Activated T-cell treated with anti-CD3 and anti-CD28 coated beads, Interleukin-2, amount 50 U/mL, for 48 hours (primary cell): ENCODE measurements around the gene ESRRG.
"Not testable (repeated sequence)": the region's sequence is repeated elsewhere in the genome, so short reads cannot be mapped to it uniquely, and the experiment has no call there.

Experiments
- DNase-seq, 2 experiments: peaks; one replicate each; pipeline ENCODE4 v3.0.0-alpha.2; 2020

Gene ESRRG

GRCh38 chr1:216723274-216723780, at the start of gene ESRRG:
ESRRG (minus strand) TSS chr1:216723429; CDS start chr1:216723299, 130 bp downstream.
- no peak for DNase-seq

- DNase-seq = no peak
Observed at GRCh38 chr1:216771922-216772321, 48.7 kb upstream of the ESRRG start.

DNA sequence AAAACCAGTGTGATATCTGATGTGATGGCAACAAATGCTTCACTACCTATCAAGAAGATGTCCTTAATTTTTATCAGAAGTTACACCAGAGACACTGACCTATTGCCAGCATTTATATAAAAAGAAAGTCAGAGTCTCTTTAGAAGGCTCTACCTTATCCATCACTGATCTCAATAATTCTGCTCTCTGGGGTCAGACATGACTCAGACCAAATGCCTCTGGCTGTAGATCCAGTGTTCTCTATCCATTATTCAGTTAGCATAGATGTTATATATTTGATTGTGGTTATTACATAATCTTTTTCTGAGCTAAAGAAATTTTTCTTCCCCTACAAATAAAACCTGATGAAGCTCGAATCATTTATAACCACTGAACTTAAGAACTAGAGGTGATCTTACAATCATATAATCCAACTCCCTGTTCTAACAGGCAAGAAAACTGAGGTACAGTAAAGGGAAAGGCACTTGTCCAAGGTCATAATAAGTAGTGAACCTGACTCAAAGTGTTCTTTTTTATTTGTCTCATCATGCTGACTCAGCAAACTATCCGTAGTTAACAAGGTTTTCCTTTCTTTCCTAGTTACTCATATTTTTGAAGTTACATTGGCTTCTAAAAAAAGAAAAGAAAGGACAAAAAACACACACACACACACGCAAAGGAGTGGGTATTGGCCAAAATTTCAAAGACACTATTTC, 43.6 kb upstream of the ESRRG start:
- DNase-seq = no peak

- no peak for DNase-seq
Observed at GRCh38 chr1:216765346-216766300, 42.4 kb upstream of the ESRRG start.

DNA sequence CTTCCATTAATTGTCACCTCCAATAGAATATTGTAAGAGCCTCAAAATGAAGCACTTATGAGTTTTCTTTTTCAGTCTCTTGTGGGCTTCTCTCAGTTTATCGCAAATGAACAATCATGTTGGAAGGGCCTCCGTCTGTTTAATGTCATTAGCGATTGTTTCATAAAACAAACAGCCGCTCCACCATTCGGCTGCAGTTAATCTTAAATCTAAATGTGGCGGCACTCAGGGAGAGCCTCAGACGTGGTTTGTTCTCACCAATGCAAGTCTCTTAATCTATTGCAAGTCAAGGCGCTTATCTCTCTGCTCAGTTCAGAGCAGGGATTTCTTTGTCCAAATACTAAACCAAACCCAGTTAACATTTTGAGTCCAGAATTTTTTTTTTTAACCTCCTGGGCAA, 34.9 kb upstream of the ESRRG start:
- no peak for DNase-seq

DNA sequence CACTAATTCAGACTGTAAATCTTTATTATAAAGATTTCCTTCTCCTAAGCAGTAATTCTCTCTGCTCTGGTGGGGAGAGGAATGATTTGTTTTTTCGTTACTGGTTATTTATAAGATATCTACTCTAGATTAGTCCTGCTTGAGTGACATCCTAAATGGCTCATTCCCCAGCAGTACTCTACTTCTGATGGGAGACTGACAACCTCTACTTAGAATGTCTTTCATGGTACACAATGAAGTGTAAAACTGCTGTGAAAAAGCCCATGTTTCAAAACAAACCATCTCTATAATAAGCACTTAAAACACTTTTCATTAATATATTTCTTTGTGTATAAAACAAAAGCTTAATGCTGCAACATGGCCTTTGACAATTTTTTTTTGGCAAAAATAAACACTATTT, 33.9 kb upstream of the ESRRG start:
- DNase-seq = no peak

- DNase-seq = no peak
Observed at GRCh38 chr1:216750961-216751360, 27.7 kb upstream of the ESRRG start.

GRCh38 chr1:216750031-216750627, 26.9 kb upstream of the ESRRG start:
- DNase-seq = no peak

DNA sequence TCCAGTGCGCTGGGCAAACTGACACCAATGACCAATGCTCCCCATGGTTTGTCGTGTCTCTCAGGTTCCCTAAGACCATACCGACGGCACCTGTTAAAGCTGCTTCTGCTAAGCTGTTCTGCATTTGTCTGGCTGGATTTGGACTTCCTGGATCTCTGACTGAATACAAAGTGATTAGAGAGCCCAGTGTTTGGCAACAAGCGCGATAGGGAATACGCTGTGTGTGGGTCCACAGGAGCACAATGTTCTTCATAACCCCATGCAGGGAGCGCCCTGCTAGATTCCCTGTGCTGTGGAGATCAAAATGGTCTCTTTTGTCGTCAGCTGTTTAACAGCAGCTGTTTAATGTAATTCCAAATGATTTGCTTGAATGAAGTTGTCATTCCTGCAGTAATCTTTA, 26.0 kb upstream of the ESRRG start:
- no peak for DNase-seq

GRCh38 chr1:216742625-216743024, 19.4 kb upstream of the ESRRG start:
- no peak for DNase-seq

GRCh38 chr1:216740331-216740730, 17.1 kb upstream of the ESRRG start:
- no peak for DNase-seq

DNA sequence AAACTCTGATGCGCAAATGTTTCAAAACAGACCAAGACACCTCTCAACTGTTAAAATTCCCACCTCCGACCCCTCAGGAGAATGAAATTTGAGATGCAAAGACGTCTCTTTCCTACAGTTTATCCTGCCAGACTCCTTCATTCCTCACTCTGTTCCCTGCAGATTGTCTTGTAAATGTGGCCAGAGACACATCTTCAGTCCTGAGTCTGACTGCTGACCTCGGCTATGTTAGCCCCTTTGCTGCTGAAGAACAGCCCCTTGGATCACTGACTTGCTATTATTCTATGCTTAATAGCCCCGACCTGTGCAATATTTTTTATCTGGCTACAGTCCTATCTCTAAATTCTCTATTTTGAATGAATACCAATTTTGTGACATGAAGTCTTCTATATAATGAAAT, 16.6 kb upstream of the ESRRG start:
- DNase-seq = no peak

GRCh38 chr1:216732121-216732520, 8.9 kb upstream of the ESRRG start:
- no peak for DNase-seq

- DNase-seq = no peak
Observed at GRCh38 chr1:216731562-216731961, 8.3 kb upstream of the ESRRG start.

GRCh38 chr1:216726435-216726834, 3.2 kb upstream of the ESRRG start:
- no peak for DNase-seq

GRCh38 chr1:216722821-216723220, 408 bp downstream of the ESRRG start:
- DNase-seq = no peak

- DNase-seq = no peak
Observed at GRCh38 chr1:216721863-216722262, 1.4 kb downstream of the ESRRG start.

DNA sequence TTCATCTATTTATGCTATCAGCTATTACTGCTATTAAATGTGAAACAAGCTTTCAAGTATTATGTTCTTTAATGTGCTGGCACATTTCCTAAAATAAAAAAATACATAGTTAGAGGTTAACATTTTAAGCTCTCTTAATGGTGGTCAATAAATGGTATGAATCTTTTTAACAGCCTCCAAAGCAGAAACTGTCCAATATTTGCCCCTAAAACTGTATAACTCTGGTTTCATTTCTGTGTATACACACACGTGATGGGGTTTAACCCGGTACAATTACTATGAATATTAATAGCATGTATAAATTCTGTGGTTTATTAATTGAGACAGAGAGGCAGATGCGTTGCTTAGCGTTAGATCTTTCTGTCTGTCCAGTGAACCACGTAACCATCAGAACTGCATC, 2.2 kb downstream of the ESRRG start:
- no peak for DNase-seq

DNA sequence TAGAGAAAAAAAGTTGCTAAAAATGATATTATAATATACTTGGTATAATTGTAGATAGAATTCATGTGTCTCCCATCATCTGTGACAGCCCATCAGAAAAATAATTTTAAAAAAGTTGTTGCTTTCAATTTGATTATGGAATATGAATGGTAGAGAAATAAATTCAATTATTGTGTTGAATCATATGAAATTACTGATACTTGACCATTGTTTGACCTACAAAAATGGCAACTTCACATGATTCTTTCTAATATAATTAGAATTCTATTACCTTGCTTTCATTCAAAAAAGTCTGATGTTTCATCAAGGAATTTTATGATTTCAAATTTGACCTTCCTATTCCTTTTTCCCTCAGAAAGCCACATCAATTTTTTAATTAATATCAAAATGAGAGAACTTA, 11.5 kb downstream of the ESRRG start:
- no peak for DNase-seq

DNA sequence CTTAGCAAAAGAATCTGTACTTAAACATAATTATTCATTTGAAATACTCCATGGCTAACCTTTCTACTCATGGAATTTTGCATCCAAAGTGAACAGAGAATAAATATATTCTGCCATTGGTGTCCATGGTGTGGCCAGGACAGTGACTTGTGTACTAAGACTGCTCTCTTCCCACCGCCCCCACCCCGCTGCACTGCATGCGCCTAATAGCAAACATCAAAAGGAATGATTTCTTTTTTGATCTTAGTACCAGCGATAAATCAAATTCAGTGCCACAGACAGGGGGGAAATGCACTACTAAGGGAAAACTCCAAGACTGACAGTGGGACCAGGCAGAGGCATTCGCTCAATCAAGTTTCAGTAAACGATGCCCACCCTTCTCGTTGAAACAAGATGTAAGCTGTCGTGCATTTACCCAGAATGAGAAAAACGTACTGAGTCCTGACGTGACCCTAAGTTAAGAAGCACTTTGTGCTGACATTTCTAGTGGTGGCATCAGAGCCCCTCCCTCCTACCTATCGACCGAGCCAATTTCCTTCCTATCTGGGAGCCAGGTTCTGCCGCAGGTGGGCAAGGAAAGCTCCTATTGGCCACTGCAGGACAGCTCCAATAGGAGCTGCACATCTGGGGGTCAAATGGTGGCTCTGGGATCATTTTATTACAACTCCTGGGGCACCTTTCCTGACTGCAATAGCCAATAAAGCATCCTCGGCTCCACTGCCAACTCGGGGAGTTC, 12.5 kb downstream of the ESRRG start:
- no peak for DNase-seq

DNA sequence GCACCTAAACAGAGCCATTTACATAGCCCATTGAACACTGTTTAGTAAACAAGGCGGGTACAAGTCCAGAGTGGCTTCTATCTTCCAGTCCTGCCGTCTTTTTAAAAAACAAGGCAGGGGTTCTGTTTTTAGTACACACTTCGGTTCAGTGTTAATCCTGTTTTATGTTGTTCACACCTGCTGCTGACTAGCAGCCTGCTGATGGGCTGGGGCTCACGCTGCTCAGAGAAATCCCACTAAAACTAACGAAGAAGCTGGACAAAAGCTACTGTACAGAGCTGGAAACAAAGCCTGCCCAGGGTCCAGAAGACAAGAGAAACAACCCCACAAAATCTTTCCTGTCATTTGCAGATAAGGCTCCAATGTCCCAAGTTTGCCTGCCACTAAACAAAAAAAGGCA, 13.2 kb downstream of the ESRRG start:
- no peak for DNase-seq

- no peak for DNase-seq
Observed at GRCh38 chr1:216705676-216706075, 17.6 kb downstream of the ESRRG start.

GRCh38 chr1:216704065-216704464, 19.2 kb downstream of the ESRRG start:
- not testable (repeated sequence) for DNase-seq
